Testis (tissue), 3 donors: ENCODE data around the gene NRXN3. TPM values are rescaled to one million over a fixed set of nuclear protein-coding genes. Genes with fewer than 3 reads are reported as not detected.

Experiments used
- DNase-seq: peaks from one replicate; pipeline ENCODE4 v3.0.0-alpha.2; 2019
- H3K27ac ChIP-seq, 2 donors: fragments of 200-600 bp; sonication (generic); one replicate each; pipeline ENCODE4 v1.5.1; 2019
- H3K27me3 ChIP-seq: fragments of 200-600 bp; sonication (generic); one replicate; pipeline ENCODE4 v1.5.1; 2019
- H3K36me3 ChIP-seq: fragments of 200-600 bp; sonication (generic); one replicate; pipeline ENCODE4 v1.5.1; 2017; ENCODE audit warnings: low read depth; ENCODE audit errors: missing control alignments
- H3K4me1 ChIP-seq: fragments of 200-600 bp; sonication (generic); one replicate; pipeline ENCODE4 v1.5.1; 2019
- H3K4me3 ChIP-seq, 2 donors: fragments of 200-600 bp; sonication (generic); one replicate each; pipeline ENCODE4 v1.5.1; 2017 to 2019
- H3K9me3 ChIP-seq: fragments of 200-600 bp; sonication (generic); one replicate; pipeline ENCODE4 v1.5.1; 2017
- CTCF ChIP-seq, 3 experiments: fragments of 450-650 bp in 2 of 3; fragments of 200-600 bp in 1 of 3; sonication (generic) in 1 of 3; IDR thresholded peaks; one replicate each; pipeline ENCODE4 v1.5.1; 2016 to 2019; ENCODE audit warnings: antibody characterized with exemption in 3 of 3, mild to moderate bottlenecking in 2 of 3, moderate library complexity in 1 of 3
- POLR2A ChIP-seq: fragments of 450-650 bp; IDR thresholded peaks from one replicate; pipeline ENCODE4 v1.6.1; 2017; ENCODE audit warnings: antibody characterized with exemption, mild to moderate bottlenecking, moderate library complexity
- WGBS, 2 donors: methylation state at CpG; one replicate each; pipeline ENCODE4 v1.1.5; 2018; 5-methylcytosine and 5-hydroxymethylcytosine counted together
- intact Hi-C: fragments of 100-400 bp; cut with DNase I; formaldehyde crosslinking; loops from one replicate; pipeline ENCODE4 v1.15.1; 2023; ENCODE audit warnings: low total_unique reads
- polyA plus RNA-seq: library from polyadenylated mRNA; stranded (reverse); fragments of 350-450 nt; fragmentation: Illumina TruSeq; extraction: RNeasy Lipid Tissue Mini Kit (QIAGEN cat#74804); gene quantifications from one replicate; pipeline ENCODE4 v1.2.3, GENCODE V29; 2014; ENCODE audit warnings: low read depth, low replicate concordance; ENCODE audit not compliant: insufficient read depth
- total RNA-seq, 2 donors: library from RNA; depleted of rRNA; stranded (reverse); fragments of >200 nt; gene quantifications; one replicate each; pipeline ENCODE4 v1.2.3, GENCODE V29; 2016

Gene NRXN3
- total and polyA plus RNA-seq, 3 donors from 2014 or later, result 3.5 to 8.0 (median 3.9) TPM

GRCh38 chr14:78683206-78683605, 513.0 kb downstream of the NRXN3 start:
- H3K4me1 ChIP-seq, result no peaks in the 10 kb centered on the region
- H3K4me3 ChIP-seq, result no peak overlapping the region
- 90 to 94% methylated on average over 5 of the region's 5 CpGs for WGBS, 2 donors
- H3K27me3 ChIP-seq, result no peaks in the 10 kb centered on the region
- H3K27ac ChIP-seq, result no peak overlapping the region
- intact Hi-C loops, result no loop called here
- DNase-seq, result no peak
- no peaks in the 10 kb centered on the region for H3K9me3 ChIP-seq
- no peaks in the 10 kb centered on the region for H3K36me3 ChIP-seq
- TF ChIP-seq CTCF (IDR thresholded peaks at IDR 0.05) (no peak), POLR2A (no peak)

GRCh38 chr14:78683981-78684380, 513.8 kb downstream of the NRXN3 start:
- no peak for TF ChIP-seq POLR2A
- no peak for TF ChIP-seq CTCF (IDR thresholded peaks at IDR 0.05)
- Histone ChIP-seq H3K36me3 (no peaks in the 10 kb centered on the region), H3K4me1 (no peaks in the 10 kb centered on the region), H3K27me3 (no peaks in the 10 kb centered on the region), H3K4me3 (no peak overlapping the region), H3K27ac (no peak overlapping the region), H3K9me3 (no peaks in the 10 kb centered on the region)
- DNase-seq, result no peak
- 30 to 34% methylated on average over 1 of the region's 1 CpG for WGBS, 2 donors
- intact Hi-C loops, result no loop called here

GRCh38 chr14:78688503-78688902, 518.3 kb downstream of the NRXN3 start:
- intact Hi-C loops, result no loop called here
- Histone ChIP-seq H3K4me3 (no peak overlapping the region), H3K4me1 (no peaks in the 10 kb centered on the region), H3K36me3 (no peaks in the 10 kb centered on the region), H3K27me3 (no peaks in the 10 kb centered on the region), H3K27ac (no peak overlapping the region), H3K9me3 (no peaks in the 10 kb centered on the region)
- TF ChIP-seq POLR2A (no peak), CTCF (IDR thresholded peaks at IDR 0.05) (no peak)
- 88 to 92% methylated on average over 1 of the region's 1 CpG for WGBS, 2 donors
- no peak for DNase-seq

- DNase-seq, result no peak
Measured at GRCh38 chr14:78690836-78691235, 520.7 kb downstream of the NRXN3 start.

More at GRCh38 chr14:78690836-78691235, 520.7 kb downstream of the NRXN3 start:
- Histone ChIP-seq H3K9me3 (no peaks in the 10 kb centered on the region), H3K27me3 (no peaks in the 10 kb centered on the region), H3K4me3 (no peak overlapping the region), H3K4me1 (no peaks in the 10 kb centered on the region), H3K27ac (no peak overlapping the region), H3K36me3 (no peaks in the 10 kb centered on the region)
- intact Hi-C loops, result no loop called here
- TF ChIP-seq CTCF (IDR thresholded peaks at IDR 0.05) (no peak), POLR2A (no peak)
- 66 to 72% methylated on average over 2 of the region's 2 CpGs for WGBS, 2 donors
